ENCODE data around the gene LPP.

LPP gene

GRCh38 chr3:188283347-188283746 lies 129.4 kb downstream of the LPP start:
- DNase-seq = no peak

DNA sequence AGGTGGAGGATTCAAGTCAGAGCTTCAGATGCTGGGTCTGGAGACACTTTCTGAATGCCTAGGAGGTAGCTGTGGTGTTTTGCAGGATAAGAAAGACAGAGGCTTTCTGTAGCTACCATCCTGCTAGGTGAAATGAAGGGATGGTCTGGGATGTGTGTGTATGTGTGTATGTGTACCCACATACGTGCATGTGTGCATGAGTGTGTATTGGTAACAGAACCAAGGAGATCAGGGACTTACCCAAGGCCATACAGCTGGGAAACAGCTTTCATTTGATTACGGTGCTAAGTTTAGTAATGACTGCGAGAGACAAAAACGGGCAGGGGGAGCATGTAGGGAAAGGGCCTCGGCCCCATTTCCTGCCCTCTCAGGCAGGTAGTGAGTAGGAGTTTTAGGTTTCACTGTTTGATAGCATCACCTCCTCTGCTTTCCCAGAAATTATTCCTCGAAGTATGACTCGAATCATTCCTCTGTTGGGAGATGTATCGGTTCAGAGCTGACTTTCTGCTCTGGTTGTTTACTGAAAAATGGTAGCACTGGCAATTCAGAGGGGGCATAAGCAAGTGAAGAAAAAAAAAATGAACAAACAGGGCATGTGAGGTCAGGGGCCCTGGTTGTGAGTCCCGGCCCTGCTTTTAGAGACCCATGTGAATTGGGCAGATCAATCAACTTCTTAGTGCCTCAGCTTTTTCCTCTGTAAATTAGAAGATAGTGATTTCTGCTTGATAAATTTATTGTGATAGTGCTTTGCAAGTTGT lies 130.7 kb downstream of the LPP start:
- DNase-seq = no peak

GRCh38 chr3:188286087-188286513 lies 132.1 kb downstream of the LPP start:
- DNase-seq = no peak

DNA sequence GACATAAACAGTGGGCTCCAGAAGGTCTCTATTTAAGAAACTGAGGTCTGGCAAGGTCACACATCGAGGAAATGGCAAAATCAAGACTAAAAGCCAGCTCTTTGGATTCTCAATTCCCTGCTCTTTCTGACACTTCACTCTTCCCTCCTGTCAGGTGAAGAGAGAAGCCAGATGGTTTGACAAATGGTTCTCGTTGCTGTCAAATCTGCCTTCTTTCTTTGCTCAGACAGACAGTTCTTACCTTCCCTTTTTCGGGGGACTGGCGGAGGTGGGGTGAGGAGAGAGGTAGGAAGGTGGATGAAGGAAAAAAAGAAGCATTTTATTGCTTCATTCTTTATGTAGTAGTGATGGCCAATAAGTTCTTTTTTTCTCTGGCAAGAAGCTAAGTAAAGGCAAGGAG lies 133.4 kb downstream of the LPP start:
- DNase-seq = no peak

DNA sequence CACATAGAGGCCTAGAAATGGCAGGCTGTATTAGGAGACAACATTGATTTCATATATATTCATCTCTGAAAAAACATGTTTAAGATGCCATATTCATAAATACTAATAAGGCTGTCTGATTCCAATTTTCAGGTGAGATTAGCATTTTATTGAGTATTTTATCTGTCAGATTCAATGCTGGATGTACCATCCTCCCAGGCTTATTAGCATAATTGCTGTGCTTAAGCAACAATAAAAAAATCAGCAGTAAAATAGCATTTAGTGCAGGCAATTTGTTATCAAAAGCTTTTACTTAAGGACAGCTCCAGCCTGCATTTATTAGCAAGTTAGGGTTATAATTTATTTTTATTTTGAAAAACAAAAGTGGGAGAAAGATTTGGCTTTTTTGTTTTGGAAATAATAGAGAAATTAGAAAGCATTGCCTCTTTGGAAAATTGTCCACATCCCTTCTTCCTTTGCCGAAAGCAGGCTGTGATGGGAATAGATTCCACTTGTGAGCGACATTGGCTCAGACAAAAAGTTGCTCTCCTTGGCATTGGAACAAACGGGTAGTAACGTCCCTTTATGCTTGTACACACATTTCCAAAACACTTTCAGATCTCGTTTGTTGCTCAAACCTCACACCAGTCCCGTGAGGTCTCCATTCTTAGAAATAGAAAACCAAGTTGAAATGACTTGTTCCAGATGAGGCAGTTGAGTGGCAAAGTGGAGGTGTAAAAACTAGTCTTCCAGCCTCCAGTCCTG lies 134.0 kb downstream of the LPP start:
- DNase-seq = no peak

- DNase-seq = no peak
Measured at GRCh38 chr3:188292251-188292650, 138.3 kb downstream of the LPP start.

- DNase-seq = no peak
Measured at GRCh38 chr3:188292827-188293226, 138.9 kb downstream of the LPP start.

DNA sequence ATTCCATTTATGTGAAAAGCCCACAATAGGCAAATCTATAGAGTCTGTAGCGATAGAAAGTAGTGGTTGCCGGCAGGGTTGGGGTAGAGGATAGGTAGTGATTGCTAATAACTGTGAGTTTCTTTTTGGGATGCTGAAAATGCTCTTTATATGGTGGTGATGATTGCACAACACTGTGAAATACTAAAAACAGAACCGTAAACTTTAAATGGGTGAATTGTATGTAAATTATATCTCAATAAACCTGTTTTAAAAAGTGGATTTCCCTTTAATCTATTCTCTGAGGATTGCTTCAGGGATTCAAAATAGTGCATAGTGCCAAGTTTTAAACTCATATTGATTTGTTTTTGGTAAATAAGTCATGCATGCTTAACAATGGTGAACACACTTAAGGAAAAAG lies 140.2 kb downstream of the LPP start:
- DNase-seq = no peak

DNA sequence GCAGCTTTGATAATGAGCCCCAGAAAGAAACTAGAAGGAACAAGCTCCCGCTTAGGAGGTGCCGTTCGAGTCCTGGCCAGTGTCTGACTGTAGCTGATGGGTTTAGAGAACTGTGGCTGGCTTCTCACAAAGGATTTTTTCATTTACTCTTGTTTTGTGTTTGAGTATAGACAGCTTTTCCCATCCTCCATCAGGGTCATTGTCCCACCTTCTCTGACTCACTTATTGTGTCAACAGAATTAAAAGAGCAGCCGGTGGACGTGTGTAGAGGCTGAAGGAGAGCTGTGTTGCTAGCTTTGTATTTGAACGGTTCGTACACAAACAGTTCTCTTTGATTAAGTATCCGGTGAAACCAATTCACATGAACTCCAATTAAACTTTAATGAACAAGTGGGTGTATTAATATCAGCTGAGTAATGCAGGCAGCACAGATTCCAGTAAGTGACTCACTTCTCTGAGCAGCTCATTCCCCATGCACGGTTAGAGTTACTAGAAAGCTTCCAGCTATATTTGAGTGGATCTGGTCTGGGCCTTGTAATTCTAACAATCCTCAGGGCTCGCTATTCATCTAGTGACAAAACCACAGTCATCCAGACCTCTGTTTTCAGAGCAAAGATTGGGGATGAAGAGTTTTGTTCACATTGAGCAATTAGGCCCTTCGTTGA lies 141.0 kb downstream of the LPP start:
- DNase-seq = no peak

GRCh38 chr3:188295876-188296275 lies 141.9 kb downstream of the LPP start:
- no peak for DNase-seq

DNA sequence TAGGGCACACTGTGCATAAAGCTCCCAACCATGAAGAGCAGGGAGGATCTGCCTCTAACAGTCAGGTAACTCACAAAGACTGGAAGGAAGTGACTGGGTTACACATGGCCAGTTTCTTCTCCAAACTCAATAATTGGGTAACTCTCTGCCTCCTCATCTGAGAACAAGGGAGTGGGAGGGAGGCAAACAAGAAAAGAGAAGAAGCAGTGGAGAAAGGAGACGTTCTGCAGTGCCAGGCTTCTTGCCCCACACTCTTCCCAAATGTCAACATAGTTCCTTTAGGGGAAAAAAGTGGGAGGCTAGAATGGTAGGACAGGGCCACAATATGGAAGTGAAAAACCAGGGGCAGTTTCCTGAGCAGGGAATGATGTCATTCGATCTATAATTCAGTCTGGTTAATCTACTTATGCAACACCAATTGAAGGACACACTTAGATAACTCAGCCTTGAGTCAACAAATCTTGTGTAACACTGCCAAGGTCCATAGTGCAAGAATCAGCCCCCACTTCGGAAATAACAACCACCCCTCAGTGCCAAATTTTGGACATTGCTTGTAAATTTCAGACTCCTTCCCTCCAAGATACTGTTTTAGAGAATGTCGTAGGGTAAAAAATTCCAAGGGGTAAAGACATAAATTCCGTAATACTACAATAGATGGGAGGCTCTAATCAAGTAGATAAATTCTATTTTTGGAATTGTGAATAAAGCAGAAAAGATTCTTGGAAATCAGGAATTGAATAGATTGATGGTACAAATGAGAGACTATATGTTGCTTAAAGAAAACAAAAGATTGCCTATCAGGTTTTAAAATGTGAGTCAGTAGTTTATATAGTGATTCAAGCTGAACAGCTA lies 143.0 kb downstream of the LPP start:
- DNase-seq = no peak

GRCh38 chr3:188298585-188298984 lies 144.6 kb downstream of the LPP start:
- DNase-seq = no peak

DNA sequence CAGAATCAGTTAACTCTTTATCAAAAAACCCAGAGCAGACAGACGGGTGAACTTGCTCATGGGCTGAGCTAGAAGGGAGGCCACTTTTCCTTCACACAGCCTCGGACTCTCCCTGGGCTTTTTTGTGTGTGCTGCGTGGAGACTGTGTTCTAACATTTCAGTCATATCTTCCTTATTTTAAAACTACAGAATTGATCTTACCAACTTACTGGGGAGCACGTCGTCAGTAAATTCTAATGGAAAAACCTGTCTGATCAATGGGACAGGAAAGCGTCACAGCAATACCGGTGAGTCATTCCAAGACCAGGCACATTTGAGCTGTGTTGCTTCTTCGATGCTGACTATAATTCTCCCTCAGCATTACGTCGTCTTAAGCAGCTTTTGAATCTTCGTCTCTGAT lies 145.1 kb downstream of the LPP start:
- DNase-seq = no peak

GRCh38 chr3:188299708-188300107 lies 145.8 kb downstream of the LPP start:
- DNase-seq = no peak

DNA sequence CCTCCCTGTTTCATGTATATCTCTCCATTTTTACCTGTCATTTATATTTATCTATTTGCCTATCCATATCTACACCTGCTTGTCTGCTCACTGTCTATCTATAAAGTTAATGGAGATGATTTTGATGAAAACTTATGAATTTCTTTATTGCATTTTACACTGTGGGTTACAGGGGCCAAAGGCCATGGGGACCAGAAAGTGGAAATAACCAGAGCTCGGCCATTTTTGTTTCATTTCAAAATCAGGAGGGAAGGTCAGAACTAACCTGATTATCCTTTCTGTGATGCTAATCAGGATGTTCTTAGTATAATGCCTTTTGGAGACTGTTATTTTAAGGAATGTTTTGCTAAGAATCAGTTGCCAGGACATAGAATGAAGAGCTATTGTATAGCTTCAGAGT lies 147.2 kb downstream of the LPP start:
- no peak for DNase-seq

DNA sequence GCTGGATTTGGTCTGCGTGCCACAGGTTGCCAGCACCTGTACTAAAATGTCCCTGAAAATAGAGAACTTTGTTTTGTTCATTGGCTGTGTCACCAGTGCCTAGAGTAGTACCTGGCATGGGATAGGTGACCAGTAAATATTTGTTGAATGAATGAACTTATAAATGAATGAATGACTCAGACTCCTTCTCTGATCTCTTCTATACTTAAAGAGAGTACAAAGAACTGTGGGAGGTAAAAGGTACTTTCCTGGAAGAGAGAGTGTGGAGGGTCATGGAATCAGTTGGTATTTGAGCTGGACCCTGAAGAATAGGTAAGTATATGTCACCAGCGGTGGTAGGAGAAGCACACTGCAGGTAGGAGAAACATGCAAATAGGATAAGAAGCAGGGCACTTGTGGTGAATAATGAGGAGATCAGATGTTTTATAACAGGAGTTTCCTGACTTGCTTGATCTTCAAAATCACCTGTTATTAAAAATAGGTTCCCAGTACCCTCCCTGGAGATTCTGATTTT lies 149.4 kb downstream of the LPP start:
- no peak for DNase-seq

- DNase-seq = no peak
Measured at GRCh38 chr3:188303823-188304222, 149.9 kb downstream of the LPP start.

- no peak for DNase-seq
Measured at GRCh38 chr3:188304501-188304900, 150.5 kb downstream of the LPP start.

GRCh38 chr3:188305220-188305619 lies 151.3 kb downstream of the LPP start:
- DNase-seq = no peak

GRCh38 chr3:188306435-188307005 lies 152.6 kb downstream of the LPP start:
- DNase-seq = no peak

- DNase-seq = no peak
Measured at GRCh38 chr3:188309437-188310269, 155.7 kb downstream of the LPP start.
